GM23338 (cell line): Measurements from ENCODE around the gene RNF19B. TPM values are rescaled to one million over a fixed set of nuclear protein-coding genes. Genes with fewer than 3 reads are reported as not detected.

ENCODE experiments used
- ATAC-seq: fragments of 200-7000 bp; cut with Tn5 transposase; 3 replicates; pipeline ENCODE4 v1.9.1; 2020
- DNase-seq: peaks from one replicate; pipeline ENCODE4 v3.0.0-alpha.2; 2015; ENCODE audit warnings: low spot score
- H2AFZ ChIP-seq: fragments of 200-600 bp; sonication (generic); 2 replicates; pipeline ENCODE4 v1.8.0; 2016; ENCODE audit warnings: antibody characterized with exemption, mild to moderate bottlenecking, moderate library complexity
- H3F3A ChIP-seq: fragments of 200-600 bp; sonication (generic); replicated peaks from 2 replicates; pipeline ENCODE4 v1.8.0; 2017; ENCODE audit warnings: antibody characterized with exemption, mixed run types, low read depth
- H3K27ac ChIP-seq: fragments of 200-600 bp; sonication (generic); 2 replicates; pipeline ENCODE4 v1.6.1; 2016; ENCODE audit warnings: low read depth
- H3K27me3 ChIP-seq: fragments of 200-600 bp; sonication (generic); 2 replicates; pipeline ENCODE4 v1.8.0; 2016; ENCODE audit warnings: mild to moderate bottlenecking, mixed run types, moderate library complexity; ENCODE audit not compliant: insufficient read depth
- H3K36me3 ChIP-seq: fragments of 200-600 bp; sonication (generic); 2 replicates; pipeline ENCODE4 v1.8.0; 2016; ENCODE audit warnings: mild to moderate bottlenecking; ENCODE audit not compliant: insufficient read depth
- H3K4me1 ChIP-seq: fragments of 200-600 bp; sonication (generic); 2 replicates; pipeline ENCODE4 v1.8.0; 2016; ENCODE audit warnings: mild to moderate bottlenecking, moderate library complexity; ENCODE audit not compliant: insufficient read depth
- H3K4me2 ChIP-seq: fragments of 200-600 bp; sonication (generic); 2 replicates; pipeline ENCODE4 v1.7.1; 2017; ENCODE audit warnings: mixed run types
- H3K4me3 ChIP-seq: fragments of 200-600 bp; sonication (generic); 2 replicates; pipeline ENCODE4 v1.6.1; 2016; ENCODE audit warnings: mixed run types
- H3K79me2 ChIP-seq: fragments of 200-600 bp; sonication (generic); replicated peaks from 2 replicates; pipeline ENCODE4 v1.8.0; 2017; ENCODE audit warnings: mild to moderate bottlenecking; ENCODE audit not compliant: insufficient read depth
- H3K9me2 ChIP-seq: fragments of 200-600 bp; sonication (generic); 2 replicates; pipeline ENCODE4 v1.8.0; 2017; ENCODE audit not compliant: insufficient read depth
- H4K20me1 ChIP-seq: fragments of 200-600 bp; sonication (generic); replicated peaks from 2 replicates; pipeline ENCODE4 v1.8.0; 2017; ENCODE audit warnings: mild to moderate bottlenecking; ENCODE audit not compliant: insufficient read depth
- H3K27ac Mint-ChIP-seq: 2 replicates; pipeline ENCODE4 v1.8.0; 2020; ENCODE audit warnings: inconsistent platforms, mild to moderate bottlenecking, moderate library complexity, mixed read lengths
- H3K27me3 Mint-ChIP-seq: 3 replicates; pipeline ENCODE4 v1.8.0; 2022; ENCODE audit warnings: low read depth, mild to moderate bottlenecking, moderate library complexity, mixed read lengths, inconsistent platforms; ENCODE audit not compliant: insufficient read depth, poor library complexity
- H3K36me3 Mint-ChIP-seq: 3 replicates; pipeline ENCODE4 v1.8.0; 2021; ENCODE audit warnings: low read depth, mild to moderate bottlenecking, inconsistent platforms, moderate library complexity, mixed read lengths
- H3K4me1 Mint-ChIP-seq: 3 replicates; pipeline ENCODE4 v1.8.0; 2020; ENCODE audit warnings: mild to moderate bottlenecking, inconsistent platforms, mixed read lengths
- H3K4me3 Mint-ChIP-seq: 3 replicates; pipeline ENCODE4 v1.8.0; 2021; ENCODE audit warnings: moderate library complexity, mild to moderate bottlenecking, inconsistent platforms, mixed read lengths
- H3K9me3 Mint-ChIP-seq: 3 replicates; pipeline ENCODE4 v1.8.0; 2020; ENCODE audit warnings: moderate library complexity, mild to moderate bottlenecking, inconsistent platforms, mixed read lengths
- CREB1 ChIP-seq: fragments of 250-450 bp; sonication (Bioruptor Pico); IDR thresholded peaks from 2 replicates; pipeline ENCODE4 v1.5.0; 2020; ENCODE audit warnings: low read depth, mild to moderate bottlenecking, moderate library complexity
- ETS1 ChIP-seq: IDR thresholded peaks from 2 replicates; pipeline ENCODE4 v1.6.1; 2016; ENCODE audit warnings: antibody characterized with exemption
- EZH2 ChIP-seq: fragments of 200-600 bp; sonication (generic); IDR thresholded peaks from one replicate; pipeline ENCODE4 v1.8.0; 2017; ENCODE audit warnings: antibody characterized with exemption, mild to moderate bottlenecking, low read depth; ENCODE audit not compliant: unreplicated experiment
- EZH2phosphoT487 ChIP-seq: fragments of 200-600 bp; sonication (generic); IDR thresholded peaks from one replicate; pipeline ENCODE4 v1.8.1; 2018; ENCODE audit warnings: antibody characterized with exemption; ENCODE audit not compliant: unreplicated experiment
- JUNB ChIP-seq: IDR thresholded peaks from one replicate; pipeline ENCODE4 v1.6.1; 2016; ENCODE audit warnings: antibody characterized with exemption; ENCODE audit not compliant: unreplicated experiment
- NANOG ChIP-seq: IDR thresholded peaks from 2 replicates; pipeline ENCODE4 v1.6.1; 2016; ENCODE audit warnings: antibody characterized with exemption, borderline replicate concordance
- POLR2AphosphoS5 ChIP-seq: IDR thresholded peaks from 2 replicates; pipeline ENCODE4 v1.6.1; 2016; ENCODE audit warnings: antibody characterized with exemption, low read depth
- STAT1 ChIP-seq: IDR thresholded peaks from one replicate; pipeline ENCODE4 v1.6.1; 2016; ENCODE audit warnings: antibody characterized with exemption; ENCODE audit not compliant: unreplicated experiment
- ZNF114 ChIP-seq: fragments of 250-450 bp; sonication (Bioruptor Pico); IDR thresholded peaks from 2 replicates; pipeline ENCODE4 v1.5.0; 2020; ENCODE audit warnings: mild to moderate bottlenecking, moderate library complexity
- ZNF331 ChIP-seq: fragments of 250-450 bp; sonication (Bioruptor Pico); IDR thresholded peaks from 2 replicates; pipeline ENCODE4 v1.5.0; 2020; ENCODE audit warnings: low read depth, mild to moderate bottlenecking, moderate library complexity
- polyA plus RNA-seq: library from polyadenylated mRNA; unstranded; fragments of >200 nt; fragmentation: Nextera tagmentation; extraction: Ambion mirVana; gene quantifications from 2 replicates; pipeline ENCODE4 v1.2.1, GENCODE V29; 2016
- total RNA-seq: library from RNA; depleted of rRNA; stranded (reverse); fragments of >200 nt; shearing (Covaris generic); gene quantifications from 2 replicates; pipeline ENCODE4 v1.2.3, GENCODE V29; 2014
- TF ChIP-seq, protein P1 (sequence below): IDR thresholded peaks from one replicate; pipeline ENCODE4 v1.6.1; 2018; ENCODE audit warnings: antibody characterized with exemption; ENCODE audit not compliant: unreplicated experiment
- TF ChIP-seq, protein P2 (sequence below), 2 experiments: fragments of 200-600 bp in 1 of 2; sonication (generic) in 1 of 2; conservative IDR thresholded peaks; 2 replicates each; pipeline versions ENCODE4 v1.5.1 to v1.6.1; 2016 to 2017; ENCODE audit warnings: antibody characterized with exemption in 2 of 2, low read depth in 2 of 2, mild to moderate bottlenecking in 2 of 2, moderate library complexity in 1 of 2

RNF19B gene
- total and polyA plus RNA-seq, 2 experiments from 2014 or later, result 2.9 to 11.9 TPM

GRCh38 chr1:32898958-32899357 is 65.7 kb downstream of the RNF19B start:
- Histone ChIP-seq H3K79me2 (no peaks in the 10 kb centered on the region), H3K9me2 (no peaks in the 10 kb centered on the region), H3K36me3 (no peaks in the 10 kb centered on the region), H3K4me1 (peaks cover 15% of the 10 kb centered on the region; the same call in 1 of the 2 replicates), H3K27me3 (peaks cover 53% of the 10 kb centered on the region), H3K4me3 (no peak overlapping the region), H3F3A (no peaks in the 10 kb centered on the region), H4K20me1 (no peaks in the 10 kb centered on the region), H2AFZ (no peak overlapping the region), H3K27ac (no peak overlapping the region), H3K4me2 (no peak overlapping the region)
- Mint-ChIP-seq H3K27ac (no peak overlapping the region), H3K36me3 (no peaks in the 10 kb centered on the region; the same call in 2 of the 3 replicates), H3K4me1 (peaks cover 10% of the 10 kb centered on the region), H3K27me3 (peaks cover 47% of the 10 kb centered on the region), H3K4me3 (no peak overlapping the region), H3K9me3 (no peaks in the 10 kb centered on the region)
- ATAC-seq (no peak), DNase-seq (no peak)
- no peak for TF ChIP-seq POLR2AphosphoS5
- TF ChIP-seq CREB1 (CRISPR knock-in tag), result no peak
- no peak for TF ChIP-seq EZH2phosphoT487
- TF ChIP-seq ZNF331 (CRISPR knock-in tag), result no peak
- no peak for TF ChIP-seq ZNF114 (CRISPR knock-in tag)
- TF ChIP-seq NANOG, result no peak
- TF ChIP-seq, protein P1, sequence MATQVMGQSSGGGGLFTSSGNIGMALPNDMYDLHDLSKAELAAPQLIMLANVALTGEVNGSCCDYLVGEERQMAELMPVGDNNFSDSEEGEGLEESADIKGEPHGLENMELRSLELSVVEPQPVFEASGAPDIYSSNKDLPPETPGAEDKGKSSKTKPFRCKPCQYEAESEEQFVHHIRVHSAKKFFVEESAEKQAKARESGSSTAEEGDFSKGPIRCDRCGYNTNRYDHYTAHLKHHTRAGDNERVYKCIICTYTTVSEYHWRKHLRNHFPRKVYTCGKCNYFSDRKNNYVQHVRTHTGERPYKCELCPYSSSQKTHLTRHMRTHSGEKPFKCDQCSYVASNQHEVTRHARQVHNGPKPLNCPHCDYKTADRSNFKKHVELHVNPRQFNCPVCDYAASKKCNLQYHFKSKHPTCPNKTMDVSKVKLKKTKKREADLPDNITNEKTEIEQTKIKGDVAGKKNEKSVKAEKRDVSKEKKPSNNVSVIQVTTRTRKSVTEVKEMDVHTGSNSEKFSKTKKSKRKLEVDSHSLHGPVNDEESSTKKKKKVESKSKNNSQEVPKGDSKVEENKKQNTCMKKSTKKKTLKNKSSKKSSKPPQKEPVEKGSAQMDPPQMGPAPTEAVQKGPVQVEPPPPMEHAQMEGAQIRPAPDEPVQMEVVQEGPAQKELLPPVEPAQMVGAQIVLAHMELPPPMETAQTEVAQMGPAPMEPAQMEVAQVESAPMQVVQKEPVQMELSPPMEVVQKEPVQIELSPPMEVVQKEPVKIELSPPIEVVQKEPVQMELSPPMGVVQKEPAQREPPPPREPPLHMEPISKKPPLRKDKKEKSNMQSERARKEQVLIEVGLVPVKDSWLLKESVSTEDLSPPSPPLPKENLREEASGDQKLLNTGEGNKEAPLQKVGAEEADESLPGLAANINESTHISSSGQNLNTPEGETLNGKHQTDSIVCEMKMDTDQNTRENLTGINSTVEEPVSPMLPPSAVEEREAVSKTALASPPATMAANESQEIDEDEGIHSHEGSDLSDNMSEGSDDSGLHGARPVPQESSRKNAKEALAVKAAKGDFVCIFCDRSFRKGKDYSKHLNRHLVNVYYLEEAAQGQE, result no peak
- TF ChIP-seq EZH2, result no peak
- no peak for TF ChIP-seq JUNB
- TF ChIP-seq STAT1, result no peak
- no peak for TF ChIP-seq ETS1

- H3K27me3 ChIP-seq, result peaks cover 47% of the 10 kb centered on the region
- no peaks in the 10 kb centered on the region; the same call in 2 of the 3 replicates for H3K36me3 Mint-ChIP-seq
- peaks cover 18% of the 10 kb centered on the region; the same call in 1 of the 2 replicates for H3K4me1 ChIP-seq
- no peak overlapping the region for H3K27ac Mint-ChIP-seq
- H2AFZ ChIP-seq, result no peak overlapping the region
- no peak overlapping the region for H3K4me3 ChIP-seq
- ATAC-seq (no peak), DNase-seq (no peak)
- H3K27me3 Mint-ChIP-seq, result peaks cover 45% of the 10 kb centered on the region
- TF ChIP-seq EZH2 (no peak), STAT1 (no peak), ETS1 (no peak), POLR2AphosphoS5 (no peak), JUNB (no peak)
- TF ChIP-seq, protein P2, sequence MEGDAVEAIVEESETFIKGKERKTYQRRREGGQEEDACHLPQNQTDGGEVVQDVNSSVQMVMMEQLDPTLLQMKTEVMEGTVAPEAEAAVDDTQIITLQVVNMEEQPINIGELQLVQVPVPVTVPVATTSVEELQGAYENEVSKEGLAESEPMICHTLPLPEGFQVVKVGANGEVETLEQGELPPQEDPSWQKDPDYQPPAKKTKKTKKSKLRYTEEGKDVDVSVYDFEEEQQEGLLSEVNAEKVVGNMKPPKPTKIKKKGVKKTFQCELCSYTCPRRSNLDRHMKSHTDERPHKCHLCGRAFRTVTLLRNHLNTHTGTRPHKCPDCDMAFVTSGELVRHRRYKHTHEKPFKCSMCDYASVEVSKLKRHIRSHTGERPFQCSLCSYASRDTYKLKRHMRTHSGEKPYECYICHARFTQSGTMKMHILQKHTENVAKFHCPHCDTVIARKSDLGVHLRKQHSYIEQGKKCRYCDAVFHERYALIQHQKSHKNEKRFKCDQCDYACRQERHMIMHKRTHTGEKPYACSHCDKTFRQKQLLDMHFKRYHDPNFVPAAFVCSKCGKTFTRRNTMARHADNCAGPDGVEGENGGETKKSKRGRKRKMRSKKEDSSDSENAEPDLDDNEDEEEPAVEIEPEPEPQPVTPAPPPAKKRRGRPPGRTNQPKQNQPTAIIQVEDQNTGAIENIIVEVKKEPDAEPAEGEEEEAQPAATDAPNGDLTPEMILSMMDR (conservative IDR thresholded peaks at IDR 0.05; ENCODE audit: low read depth in 2 of 2), result no peak
- H3K36me3 ChIP-seq, result no peaks in the 10 kb centered on the region
- H3K9me3 Mint-ChIP-seq, result no peaks in the 10 kb centered on the region
- no peaks in the 10 kb centered on the region for H3K9me2 ChIP-seq
- no peaks in the 10 kb centered on the region for H4K20me1 ChIP-seq
- H3K27ac ChIP-seq, result no peak overlapping the region
- H3F3A ChIP-seq, result no peaks in the 10 kb centered on the region
- H3K4me2 ChIP-seq, result no peak overlapping the region
- no peak overlapping the region for H3K4me3 Mint-ChIP-seq
- H3K79me2 ChIP-seq, result no peaks in the 10 kb centered on the region
- peaks cover 10% of the 10 kb centered on the region for H3K4me1 Mint-ChIP-seq
Measured at GRCh38 chr1:32898056-32898455, 66.6 kb downstream of the RNF19B start.
